ENCODE results near the gene CCDC17.

The CCDC17 gene

GRCh38 chr1:45623972-45624371, at the start of gene CCDC17:
Gene CCDC17 (minus strand): TSS chr1:45624054. CDS start chr1:45623909, 145 bp downstream.
- DNase-seq: no peak

GRCh38 chr1:45669859-45670655, 46.2 kb upstream of the CCDC17 start:
- no peak for DNase-seq

GRCh38 chr1:45669379-45669778, 45.5 kb upstream of the CCDC17 start:
- DNase-seq: no peak

- no peak for DNase-seq
These were observed 44.7 kb upstream of the CCDC17 start for GRCh38 chr1:45668526-45668925.

GRCh38 chr1:45667321-45668111, 43.7 kb upstream of the CCDC17 start:
- no peak for DNase-seq

- DNase-seq: no peak
These were observed 43.0 kb upstream of the CCDC17 start for GRCh38 chr1:45666836-45667235.

- DNase-seq: no peak
These were observed 36.5 kb upstream of the CCDC17 start for GRCh38 chr1:45660336-45660735.

GRCh38 chr1:45659222-45659621, 35.4 kb upstream of the CCDC17 start:
- no peak for DNase-seq

GRCh38 chr1:45658171-45658570, 34.3 kb upstream of the CCDC17 start:
- DNase-seq: no peak

GRCh38 chr1:45656573-45657226, 32.8 kb upstream of the CCDC17 start:
- no peak for DNase-seq

GRCh38 chr1:45654540-45655280, 30.9 kb upstream of the CCDC17 start:
- no peak for DNase-seq

- DNase-seq: no peak
These were observed 23.6 kb upstream of the CCDC17 start for GRCh38 chr1:45647248-45648021.

GRCh38 chr1:45644661-45645060, 20.8 kb upstream of the CCDC17 start:
- DNase-seq: no peak

GRCh38 chr1:45643978-45644377, 20.1 kb upstream of the CCDC17 start:
- no peak for DNase-seq

- no peak for DNase-seq
These were observed 19.5 kb upstream of the CCDC17 start for GRCh38 chr1:45643321-45643720.

- DNase-seq: no peak
These were observed 16.4 kb upstream of the CCDC17 start for GRCh38 chr1:45640293-45640692.

GRCh38 chr1:45635211-45635610, 11.4 kb upstream of the CCDC17 start:
- DNase-seq: no peak

GRCh38 chr1:45630429-45630828, 6.6 kb upstream of the CCDC17 start:
- no peak for DNase-seq

- no peak for DNase-seq
These were observed 5.2 kb upstream of the CCDC17 start for GRCh38 chr1:45629035-45629434.

- no peak for DNase-seq
These were observed 1.1 kb downstream of the CCDC17 start for GRCh38 chr1:45622524-45623394.

- no peak for DNase-seq
These were observed 1.8 kb downstream of the CCDC17 start for GRCh38 chr1:45621895-45622523.

Measured in NCI-H2081 treated with DMSO at 0.1 percent for 48 hours (cell line).